ENCODE data around the gene ACKR3. TPM values are rescaled to one million over a fixed set of nuclear protein-coding genes. Genes with fewer than 3 reads are reported as not detected.

The ACKR3 gene
- total and polyA plus RNA-seq, 10 of the 15 experiments (the other 5 are each of a cell fraction or from before 2014, with no cell fraction given), result 3.0 to 154 (median 6.4) TPM

DNA sequence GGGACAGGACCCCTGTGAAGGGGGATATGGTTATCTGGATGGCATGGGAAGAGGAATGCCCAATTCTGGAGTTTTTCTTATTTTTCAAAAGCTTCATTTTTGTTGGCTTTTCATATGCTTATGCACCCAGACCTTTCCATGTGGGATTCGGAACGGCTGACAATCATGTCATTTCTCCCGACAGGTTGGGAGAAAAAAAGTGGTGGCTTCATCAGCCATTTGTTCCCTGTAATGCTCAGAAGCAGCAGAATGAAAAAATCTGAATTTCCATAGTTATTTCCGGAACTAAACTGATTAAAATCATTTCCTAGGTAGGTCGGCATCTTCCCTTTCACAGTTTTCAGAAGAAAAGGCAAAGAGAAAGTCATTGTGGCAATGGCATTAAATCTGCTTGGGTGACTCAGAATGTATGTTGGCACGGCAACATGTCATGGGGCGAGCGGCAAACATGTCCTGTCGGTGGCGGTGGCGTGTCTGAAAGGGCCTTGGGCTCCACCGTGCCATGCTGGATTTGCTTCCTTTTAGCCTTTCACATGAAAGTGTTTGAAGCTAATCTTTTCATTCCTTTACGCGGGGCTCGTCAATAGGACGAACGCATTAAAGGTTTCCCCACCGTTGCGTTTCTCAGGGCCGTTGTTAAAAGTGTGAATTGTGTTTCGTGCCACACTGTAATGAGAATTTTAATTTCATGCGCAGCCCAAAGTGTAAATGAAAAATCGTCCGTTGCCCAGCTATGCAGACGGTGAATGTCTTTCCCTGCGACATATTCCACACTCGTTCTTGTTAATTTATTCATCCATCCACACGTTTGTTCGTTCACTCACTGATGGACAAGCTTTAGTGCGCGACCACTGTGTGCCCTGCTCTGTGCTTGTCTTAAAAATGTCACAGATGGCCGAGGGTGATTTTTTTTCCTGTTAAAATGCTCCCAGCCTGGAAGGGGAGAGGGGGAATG is 18.5 kb downstream of the ACKR3 start:
- H3K36me3 ChIP-seq (ENCODE audit: control insufficient read depth in 2 of 2, insufficient read depth in 2 of 2, low read length in 1 of 2), result no peaks in the 10 kb centered on the region; a peak in 1 of 4 replicates
- no peak overlapping the region for H3K4me2 ChIP-seq (ENCODE audit: control insufficient read depth, insufficient read depth)
- in situ Hi-C loops (cut with MboI) (no loop called here), intact Hi-C loops (cut with micrococcal nuclease; ENCODE audit: unreplicated experiment) (no loop called here)
- no peak overlapping the region for H3K4me3 ChIP-seq
- no peak overlapping the region for H3K9ac ChIP-seq (ENCODE audit: control insufficient read depth, insufficient read depth, low read length)
- FAIRE-seq (no peak), ATAC-seq (no peak), DNase-seq (ENCODE audit: low read depth, low spot score) (no peak)
- TF ChIP-seq POLR2AphosphoS5 (IDR thresholded peaks at IDR 0.05; ENCODE audit: low read length), result no peak
- TF ChIP-seq SUZ12 (IDR thresholded peaks at IDR 0.05; ENCODE audit: unreplicated experiment), result no peak
- TF ChIP-seq ZNF24 (IDR thresholded peaks at IDR 0.05), result no peak
- no peak for TF ChIP-seq SMC3 (IDR thresholded peaks at IDR 0.05; ENCODE audit: borderline replicate concordance, low read length)
- TF ChIP-seq ZSCAN29 (IDR thresholded peaks at IDR 0.05), result no peak
- TF ChIP-seq NFYB (IDR thresholded peaks at IDR 0.05; ENCODE audit: insufficient read depth, low read depth, low read length), result no peak
- no peak for TF ChIP-seq BCL3 (IDR thresholded peaks at IDR 0.05; ENCODE audit: borderline replicate concordance, insufficient read depth, low read depth, low read length, poor library complexity, severe bottlenecking)
- H3K4me1 ChIP-seq (ENCODE audit: control insufficient read depth, insufficient read depth, low read length), result 0 out of 2 replicates have a peak, but pooled peaks cover 3% of the 10 kb centered on the region
- ChIA-PET CTCF (interaction anchor here (1.1 kb wide), 1 partner anchor 10 kb away, joined by 6 read pairs; no protein-coding TSS in a partner anchor), POLR2A (no interaction called here), SMC1A (ENCODE audit: uncharacterized antibody, unreplicated experiment) (interaction anchor here (0.6 to 1.3 kb wide), 4 partner anchors 9 to 124 kb away, joined by 3 to 4 read pairs (median 4); no protein-coding TSS in a partner anchor), RAD21 (ENCODE audit: unreplicated experiment) (interaction anchor here (2.9 kb wide), 1 partner anchor 19 kb away, joined by 10 read pairs; the partner anchor contains the start of gene ACKR3)
- WGBS (ENCODE audit: insufficient coverage, insufficient replicate concordance, low lambda C conversion rate, missing lambda C conversion rate), result 73% methylated on average over 32 of the region's 32 CpGs
- H3K79me2 ChIP-seq (ENCODE audit: control insufficient read depth, insufficient read depth, low read length), result no peaks in the 10 kb centered on the region
- no TSS peak for BruUV-seq (replicated peaks)
- H3K27me3 ChIP-seq (replicated peaks in 1 of 2; ENCODE audit: control insufficient read depth in 2 of 2, insufficient read depth in 2 of 2, low read length in 1 of 2), result no peaks in the 10 kb centered on the region
- peaks cover 3% of the 10 kb centered on the region; the same call in 2 of the 3 replicates for H3K9me3 ChIP-seq (replicated peaks; ENCODE audit: control insufficient read depth, insufficient read depth, low read length)
- H4K20me1 ChIP-seq (ENCODE audit: control insufficient read depth, insufficient read depth), result no peaks in the 10 kb centered on the region
- H3K27ac ChIP-seq (ENCODE audit: control insufficient read depth, insufficient read depth), result no peak overlapping the region
- no peak overlapping the region for H2AFZ ChIP-seq (ENCODE audit: control insufficient read depth, low read depth, low read length)
